Measurements from ENCODE around the gene ZDHHC14. TPM values are rescaled to one million over a fixed set of nuclear protein-coding genes. Genes with fewer than 3 reads are reported as not detected.

ZDHHC14 gene
- total RNA-seq, 1 donor from 2014 or later: 9.3 TPM

- peaks cover 4% of the 10 kb centered on the region for H3K4me1 ChIP-seq
- intact Hi-C loops (cut with DNase I): no loop called here
- no peak for TF ChIP-seq CTCF (IDR thresholded peaks at IDR 0.05)
Observed at GRCh38 chr6:157683707-157684106, 302.7 kb downstream of the ZDHHC14 start.

GRCh38 chr6:157684620-157685299, 303.8 kb downstream of the ZDHHC14 start:
- Histone ChIP-seq H3K27me3 (ENCODE audit: low read depth) (peaks cover 9% of the 10 kb centered on the region), H3K36me3 (no peaks in the 10 kb centered on the region), H3K27ac (no peak overlapping the region), H3K4me1 (peaks cover 10% of the 10 kb centered on the region), H3K9me3 (no peaks in the 10 kb centered on the region), H3K4me3 (no peak overlapping the region)
- intact Hi-C loops (cut with DNase I): no loop called here
- no peak for ATAC-seq
- no peak for TF ChIP-seq CTCF (IDR thresholded peaks at IDR 0.05)
- DNase-seq: no peak

More at GRCh38 chr6:157683707-157684106, 302.7 kb downstream of the ZDHHC14 start:
- peaks cover 9% of the 10 kb centered on the region for H3K27me3 ChIP-seq (ENCODE audit: low read depth)
- DNase-seq (no peak), ATAC-seq (no peak)
- no peak overlapping the region for H3K27ac ChIP-seq
- no peaks in the 10 kb centered on the region for H3K9me3 ChIP-seq
- no peak overlapping the region for H3K4me3 ChIP-seq
- H3K36me3 ChIP-seq: no peaks in the 10 kb centered on the region

- intact Hi-C loops (cut with DNase I): no loop called here
- no peak overlapping the region for H3K27ac ChIP-seq
- TF ChIP-seq CTCF (IDR thresholded peaks at IDR 0.05): no peak
Observed at GRCh38 chr6:157685596-157686280, 304.7 kb downstream of the ZDHHC14 start.

GRCh38 chr6:157688275-157688959, 307.4 kb downstream of the ZDHHC14 start:
- Histone ChIP-seq H3K9me3 (no peaks in the 10 kb centered on the region), H3K27ac (no peak overlapping the region)
- no peak for DNase-seq

More at GRCh38 chr6:157685596-157686280, 304.7 kb downstream of the ZDHHC14 start:
- H3K4me1 ChIP-seq: peaks cover 10% of the 10 kb centered on the region
- no peaks in the 10 kb centered on the region for H3K9me3 ChIP-seq
- H3K4me3 ChIP-seq: no peak overlapping the region
- DNase-seq (no peak), ATAC-seq (no peak)
- no peaks in the 10 kb centered on the region for H3K36me3 ChIP-seq
- H3K27me3 ChIP-seq (ENCODE audit: low read depth): peaks cover 9% of the 10 kb centered on the region

More at GRCh38 chr6:157688275-157688959, 307.4 kb downstream of the ZDHHC14 start:
- Histone ChIP-seq H3K27me3 (ENCODE audit: low read depth) (no peaks in the 10 kb centered on the region), H3K36me3 (no peaks in the 10 kb centered on the region), H3K4me3 (no peak overlapping the region), H3K4me1 (peaks cover 10% of the 10 kb centered on the region)
- ATAC-seq: no peak
- TF ChIP-seq CTCF (IDR thresholded peaks at IDR 0.05): no peak
- intact Hi-C loops (cut with DNase I): no loop called here
